SH-SY5Y (cell line): ENCODE data around the gene ODAD3.

Experiments used
- GATA2 ChIP-seq: IDR thresholded peaks from 2 replicates; pipeline ENCODE4 v1.6.1; 2011; ENCODE audit warnings: mild to moderate bottlenecking, low read depth, low read length
- GATA3 ChIP-seq: IDR thresholded peaks from 2 replicates; pipeline ENCODE4 v1.6.1; 2011; ENCODE audit warnings: low read depth, mild to moderate bottlenecking, low read length, moderate library complexity

GRCh38 chr19:11460207-11460606 lies 25.3 kb upstream of the ODAD3 start:
- TF ChIP-seq GATA3 = no peak
- no peak for TF ChIP-seq GATA2
